Heart left ventricle (tissue), 16 donors: ENCODE results near the gene SERTAD4. TPM values are rescaled to one million over a fixed set of nuclear protein-coding genes. Genes with fewer than 3 reads are reported as not detected.
A peak's percentile ranks its signal among the peaks of the same experiment; 100 is the strongest.

Experiments used
- ATAC-seq, 4 donors: fragments of 200-7000 bp; cut with Tn5 transposase; one replicate each; pipeline ENCODE4 v1.9.1; 2020 to 2022; ENCODE audit warnings: moderate library complexity in 4 of 4, mild to moderate bottlenecking in 3 of 4, moderate number of reproducible peaks in 1 of 4
- DNase-seq, 5 donors: peaks; one replicate each; pipeline ENCODE4 v3.0.0-alpha.2; 2020
- H3K27ac ChIP-seq, 12 donors: fragments of 200-600 bp; sonication (generic) in 4 of 12; one replicate each; pipeline versions ENCODE4 v1.5.0 to v1.8.0; 2016 to 2022; ENCODE audit warnings: mild to moderate bottlenecking in 2 of 12
- H3K27me3 ChIP-seq, 9 donors: fragments of 200-600 bp; sonication (generic) in 2 of 9; one replicate each; pipeline versions ENCODE4 v1.5.1 to v1.8.0; 2016 to 2022; ENCODE audit warnings: mild to moderate bottlenecking in 3 of 9
- H3K36me3 ChIP-seq, 9 donors: fragments of 200-600 bp; sonication (generic) in 2 of 9; one replicate each; pipeline versions ENCODE4 v1.5.0 to v1.8.0; 2018 to 2022; ENCODE audit warnings: mild to moderate bottlenecking in 2 of 9
- H3K4me1 ChIP-seq, 12 donors: fragments of 200-600 bp; sonication (generic) in 4 of 12; one replicate each; pipeline versions ENCODE4 v1.5.0 to v1.8.0; 2016 to 2022; ENCODE audit warnings: mild to moderate bottlenecking in 3 of 12
- H3K4me3 ChIP-seq, 12 donors: fragments of 200-600 bp; sonication (generic) in 4 of 12; one replicate each; pipeline versions ENCODE4 v1.5.0 to v1.8.0; 2017 to 2022; ENCODE audit warnings: mild to moderate bottlenecking in 9 of 12, moderate library complexity in 4 of 12
- H3K9me3 ChIP-seq, 12 donors: fragments of 200-600 bp; sonication (generic) in 4 of 12; one replicate each; pipeline versions ENCODE4 v1.5.0 to v1.8.0; 2016 to 2022; ENCODE audit warnings: mild to moderate bottlenecking in 1 of 12
- POLR2A ChIP-seq, 2 donors: fragments of 450-650 bp; IDR thresholded peaks; one replicate each; pipeline ENCODE4 v1.6.1; 2017; ENCODE audit warnings: antibody characterized with exemption in 2 of 2, mild to moderate bottlenecking in 2 of 2, moderate library complexity in 2 of 2
- WGBS, 4 donors: extraction: QIAGEN DNeasy Blood & Tissue Kit in 2 of 4; methylation state at CpG; one replicate each; pipeline versions ENCODE4 v1.1.5 to v1.1.7; 2013 to 2018; 5-methylcytosine and 5-hydroxymethylcytosine counted together
- intact Hi-C, 10 donors: fragments of 100-400 bp; cut with DNase I; formaldehyde crosslinking; loops; one replicate each; pipeline versions ENCODE4 v1.11.1 to v1.14.2; 2022
- polyA plus RNA-seq, 2 donors: library from polyadenylated mRNA; stranded (reverse); fragments of 200-250 nt; gene quantifications; one replicate each; pipeline ENCODE4 v1.2.3, GENCODE V29; 2013
- total RNA-seq, 9 donors: library from RNA; depleted of rRNA in 2 of 9; stranded (reverse); fragments of >200 nt in 2 of 9; fragmentation: NEBNext Ultra II Directional in 3 of 9; extraction: Animal tissue kit (Norgen Biotek cat#: 25700) in 3 of 9; gene quantifications; one replicate each; pipeline versions ENCODE4 v1.1.0 to v1.2.4, GENCODE V29; 2016 to 2023
- TF ChIP-seq, protein P1 (sequence below), 12 donors: fragments of 200-600 bp; sonication (generic) in 4 of 12; IDR thresholded peaks; one replicate each; pipeline versions ENCODE4 v1.5.0 to v1.8.0; 2018 to 2022; ENCODE audit warnings: antibody characterized with exemption in 12 of 12, mild to moderate bottlenecking in 5 of 12
- donor health status: ischemic (EF 13 %, LVEDD 7.1; RV severe dilation, severe dysfunction).
- donor health status: healthy with polysubstance abuse.
- donor health status: DM: no; HTN: yes; CAD: no.
- donor health status: DM: no; HTN: no; CAD: no.
- donor health status: ischemic (EF 25% LVEDD 6.9; RV normal size, moderate dysfunction).
- donor health status: ischemic (EF 25% LVEDD 5.7; RV mildly dilated, moderate dysfunction).
- donor health status: healthy.
- donor health status: DM: yes; HTN: yes; CAD: no.
- donor health status: ischemic (EF 35%, LVEDD 5.7; RV mildly dilated, moderate dysfunction).
- donor health status: nonischemic (EF 11% LVEDD 7.7; RV severe dilation, severe dysfunction).
- donor health status: DM: yes; HTN: yes; CAD: no.
- donor health status: PGD.
- donor health status: ischemic (EF 29% LVEDD 5.4; RV normal size, mild dysfunction).
- donor health status: nonischemic (EF 23%, LVEDD 6.1; RV moderate dilation, normal function).

SERTAD4 gene
- total and polyA plus RNA-seq, 11 donors, result 0.95 to 4.7 (median 2.4) TPM

- ATAC-seq, result peak in 3 of 4 donors; percentile 29 to 41 (median 33)
- DNase-seq, result peak; percentile 42 to 72 (median 45)
- peak overlapping the region; percentile 57 to 84 (median 66) for H3K4me3 ChIP-seq
- peak overlapping the region; percentile 50 to 96 (median 84) for H3K27ac ChIP-seq
- 7 to 18% (median 13%) methylated on average over 46 to 61 of the region's 61 CpGs for WGBS, 4 donors
- TF ChIP-seq, protein P1, sequence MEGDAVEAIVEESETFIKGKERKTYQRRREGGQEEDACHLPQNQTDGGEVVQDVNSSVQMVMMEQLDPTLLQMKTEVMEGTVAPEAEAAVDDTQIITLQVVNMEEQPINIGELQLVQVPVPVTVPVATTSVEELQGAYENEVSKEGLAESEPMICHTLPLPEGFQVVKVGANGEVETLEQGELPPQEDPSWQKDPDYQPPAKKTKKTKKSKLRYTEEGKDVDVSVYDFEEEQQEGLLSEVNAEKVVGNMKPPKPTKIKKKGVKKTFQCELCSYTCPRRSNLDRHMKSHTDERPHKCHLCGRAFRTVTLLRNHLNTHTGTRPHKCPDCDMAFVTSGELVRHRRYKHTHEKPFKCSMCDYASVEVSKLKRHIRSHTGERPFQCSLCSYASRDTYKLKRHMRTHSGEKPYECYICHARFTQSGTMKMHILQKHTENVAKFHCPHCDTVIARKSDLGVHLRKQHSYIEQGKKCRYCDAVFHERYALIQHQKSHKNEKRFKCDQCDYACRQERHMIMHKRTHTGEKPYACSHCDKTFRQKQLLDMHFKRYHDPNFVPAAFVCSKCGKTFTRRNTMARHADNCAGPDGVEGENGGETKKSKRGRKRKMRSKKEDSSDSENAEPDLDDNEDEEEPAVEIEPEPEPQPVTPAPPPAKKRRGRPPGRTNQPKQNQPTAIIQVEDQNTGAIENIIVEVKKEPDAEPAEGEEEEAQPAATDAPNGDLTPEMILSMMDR (IDR thresholded peaks at IDR 0.05), result no peak
- no peak for TF ChIP-seq POLR2A (IDR thresholded peaks at IDR 0.05)
- intact Hi-C loops, result loop anchor here in 7 of 10 donors (2.0 to 10.0 kb wide), 7 partner anchors 59 to 161 kb away; partner anchors contain the start of gene HHAT (in 1 of the 7)
- no peaks in the 10 kb centered on the region for H3K36me3 ChIP-seq
- H3K4me1 ChIP-seq, result peaks cover 0 to 50% (median 21%) of the 10 kb centered on the region in 12 donors
- H3K27me3 ChIP-seq, result peaks cover 0 to 48% (median 0%) of the 10 kb centered on the region in 9 donors
- no peaks in the 10 kb centered on the region for H3K9me3 ChIP-seq
Measured at GRCh38 chr1:210233495-210234328, 1.1 kb downstream of the SERTAD4 start.

DNA sequence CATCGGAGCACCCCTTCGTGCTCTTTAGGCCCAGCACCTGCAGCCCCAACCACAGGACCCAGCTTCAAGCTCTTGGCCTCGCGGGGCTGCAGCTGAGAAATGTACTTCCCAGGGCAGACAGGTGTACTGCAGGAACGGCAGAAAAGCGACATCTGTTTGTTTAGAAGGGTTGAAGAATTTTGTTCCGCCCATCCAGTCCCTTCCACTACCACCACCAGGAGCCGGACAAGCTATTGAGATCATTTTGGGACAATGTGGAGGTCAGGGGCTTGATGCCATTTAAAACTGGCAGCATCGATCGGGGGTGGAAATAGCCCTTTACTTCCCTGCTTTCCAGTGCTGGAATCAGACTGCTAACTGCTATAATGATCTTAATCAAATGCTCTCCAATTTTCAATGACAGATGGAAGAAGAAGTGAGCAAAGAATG, 1.7 kb downstream of the SERTAD4 start:
- DNase-seq (no peak), ATAC-seq (no peak)
- TF ChIP-seq POLR2A (IDR thresholded peaks at IDR 0.05), result no peak
- TF ChIP-seq, protein P1 (IDR thresholded peaks at IDR 0.05), result no peak
- peak overlapping the region in 11 of 12 donors; percentile 57 to 84 (median 69) for H3K4me3 ChIP-seq
- H3K27me3 ChIP-seq, result peaks cover 0 to 48% (median 0%) of the 10 kb centered on the region in 9 donors
- no peaks in the 10 kb centered on the region for H3K9me3 ChIP-seq
- WGBS, 4 donors, result 52 to 69% (median 61%) methylated on average over 9 to 10 of the region's 10 CpGs
- no peaks in the 10 kb centered on the region for H3K36me3 ChIP-seq
- H3K27ac ChIP-seq, result peak overlapping the region in 10 of 12 donors; percentile 50 to 96 (median 86)
- peaks cover 0 to 50% (median 21%) of the 10 kb centered on the region in 12 donors for H3K4me1 ChIP-seq
- intact Hi-C loops, result loop anchor here in 7 of 10 donors (5.0 to 10.0 kb wide), 6 partner anchors 58 to 160 kb away; partner anchors contain the start of gene HHAT (in 1 of the 7)

DNA sequence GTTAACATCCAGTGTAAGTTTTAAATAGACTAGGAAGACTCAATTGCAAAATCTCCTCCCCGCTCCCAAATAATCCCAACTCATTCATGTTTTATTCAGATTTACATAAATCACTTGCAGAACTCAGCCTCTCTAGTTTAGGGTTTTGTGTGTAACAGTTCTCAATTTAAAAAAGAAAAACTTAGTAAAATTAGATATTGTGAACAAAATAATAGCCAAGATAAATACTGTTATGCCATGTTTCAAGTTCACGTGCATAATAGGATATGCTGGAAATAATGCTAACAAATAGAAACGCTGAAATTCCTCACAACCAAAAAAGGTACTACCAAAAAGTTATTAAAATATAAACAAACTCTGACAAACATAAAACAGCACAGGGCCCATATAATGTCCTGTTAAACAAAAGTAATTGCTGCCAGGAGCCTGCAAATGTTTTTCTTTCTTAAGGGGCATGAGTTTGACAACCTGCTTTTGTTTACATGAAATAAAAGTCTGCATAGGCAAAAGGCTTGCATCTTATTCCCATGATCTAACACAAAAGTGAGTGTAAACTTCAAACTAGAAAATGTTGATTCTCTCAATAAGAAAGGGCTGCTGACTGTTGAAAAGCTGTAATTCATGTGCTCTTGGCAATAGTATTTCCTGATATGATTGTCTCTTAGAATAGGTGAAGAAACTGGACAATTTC, 2.9 kb downstream of the SERTAD4 start:
- TF ChIP-seq, protein P1 (IDR thresholded peaks at IDR 0.05), result no peak
- TF ChIP-seq POLR2A (IDR thresholded peaks at IDR 0.05), result no peak
- Histone ChIP-seq H3K27ac (peak overlapping the region in 6 of 12 donors; percentile 67 to 88 (median 80)), H3K4me3 (no peak overlapping the region), H3K9me3 (no peaks in the 10 kb centered on the region), H3K27me3 (peaks cover 0 to 38% (median 0%) of the 10 kb centered on the region in 9 donors), H3K4me1 (peaks cover 0 to 50% (median 21%) of the 10 kb centered on the region in 12 donors), H3K36me3 (peaks cover 0 to 6% (median 0%) of the 10 kb centered on the region in 9 donors)
- intact Hi-C loops, result loop anchor here in 6 of 10 donors (5.0 to 10.0 kb wide), 4 partner anchors 57 to 159 kb away; no protein-coding TSS in a partner anchor
- DNase-seq, result no peak
- no peak for ATAC-seq
- 90 to 95% (median 90%) methylated on average over 3 of the region's 3 CpGs for WGBS, 4 donors
